Stimulated activated memory B cell treated with anti-CD40 and anti-IgM and Interleukin-4, amounts not matched to agents 10 μg/mL and 1 μg/mL and 100 μg/mL, for 72 hours (primary cell): ENCODE results near the gene REPIN1.

Experiments
- ATAC-seq: fragments of 150-1000 bp; cut with Tn5 transposase; 2 replicates; pipeline ENCODE4 v1.10.0; 2021
- H3K27ac Mint-ChIP-seq: one replicate; pipeline ENCODE4 v1.8.0; 2022; ENCODE audit warnings: mild to moderate bottlenecking, mixed read lengths
- H3K27me3 Mint-ChIP-seq: one replicate; pipeline ENCODE4 v1.8.0; 2022; ENCODE audit warnings: mixed read lengths
- H3K36me3 Mint-ChIP-seq: one replicate; pipeline ENCODE4 v1.8.0; 2022; ENCODE audit warnings: mixed read lengths
- H3K4me1 Mint-ChIP-seq: one replicate; pipeline ENCODE4 v1.8.0; 2022; ENCODE audit warnings: mixed read lengths
- H3K4me3 Mint-ChIP-seq: one replicate; pipeline ENCODE4 v1.8.0; 2022; ENCODE audit warnings: mild to moderate bottlenecking, moderate library complexity, mixed read lengths
- H3K9me3 Mint-ChIP-seq: one replicate; pipeline ENCODE4 v1.8.0; 2022; ENCODE audit warnings: mixed read lengths

REPIN1 gene

DNA sequence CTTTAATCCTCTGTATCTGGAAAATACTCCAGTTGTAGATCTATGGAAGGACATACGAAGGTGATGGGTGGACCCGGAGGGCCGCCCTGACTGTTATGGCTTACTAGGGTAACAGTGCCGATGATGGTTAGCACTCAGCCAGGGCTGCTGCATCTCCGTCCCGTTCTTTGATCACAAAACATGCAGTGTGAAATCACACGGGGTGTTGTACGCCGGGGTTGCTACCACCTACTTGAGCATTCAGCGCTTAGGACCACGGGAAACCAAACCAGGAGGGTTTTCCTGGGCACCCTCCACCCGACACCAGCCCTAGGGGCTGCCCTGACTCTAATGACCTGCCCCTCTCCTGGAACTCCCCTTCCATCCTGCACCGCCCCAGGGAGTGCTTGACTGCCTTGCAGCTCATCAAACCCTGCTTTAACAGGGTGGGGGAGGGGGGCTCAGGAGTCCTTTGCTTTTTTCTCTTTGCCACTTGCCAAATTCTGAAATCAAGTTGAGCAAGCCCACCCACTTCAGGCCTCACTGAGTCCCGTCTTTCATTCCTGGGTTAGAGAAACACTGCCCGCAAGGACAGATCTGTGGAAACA is 30.9 kb downstream of the REPIN1 start:
- Mint-ChIP-seq H3K36me3 (peaks cover 24% of the 10 kb centered on the region), H3K27me3 (no peaks in the 10 kb centered on the region), H3K4me1 (peaks cover 51% of the 10 kb centered on the region), H3K4me3 (no peak overlapping the region), H3K27ac (peak overlapping the region; percentile 93), H3K9me3 (no peaks in the 10 kb centered on the region)
- no peak for ATAC-seq

DNA sequence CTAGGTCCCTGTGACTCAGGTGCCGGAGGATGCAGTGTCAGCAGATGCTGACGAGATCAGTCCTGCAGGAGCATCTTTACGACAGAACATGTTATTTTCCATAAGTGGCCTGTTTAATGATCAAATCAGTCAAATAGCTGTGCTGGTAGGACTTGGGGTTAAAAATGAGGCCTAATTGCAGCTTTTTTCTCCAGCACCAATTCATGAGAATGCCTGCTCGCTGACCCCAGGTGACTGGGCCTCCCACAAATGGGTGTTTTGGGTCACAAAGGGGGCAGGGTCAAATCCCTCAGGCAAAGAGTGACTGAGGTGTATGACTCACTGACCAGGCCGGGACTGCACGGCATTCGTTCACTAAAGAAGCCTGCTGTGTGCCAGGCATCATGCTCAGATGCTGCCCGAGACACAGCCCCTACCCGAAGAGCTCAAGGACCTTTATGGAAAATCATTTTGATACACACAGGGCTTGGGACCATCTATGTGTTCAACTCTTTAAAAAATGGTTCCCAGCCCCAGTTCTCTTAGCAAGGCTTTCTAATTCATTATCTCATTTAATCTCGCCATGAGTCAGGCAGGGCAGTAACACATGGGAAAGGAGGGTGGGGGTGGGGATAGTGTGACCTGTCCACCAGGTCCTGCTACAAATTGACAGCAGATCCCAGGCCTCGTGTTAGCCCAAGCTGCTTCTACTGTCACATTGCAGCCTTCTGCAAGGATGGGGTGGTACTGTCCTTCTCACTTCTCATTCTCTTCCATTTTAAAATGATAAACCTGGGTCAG is 31.6 kb downstream of the REPIN1 start:
- H3K36me3 Mint-ChIP-seq = peaks cover 21% of the 10 kb centered on the region
- no peak overlapping the region for H3K4me3 Mint-ChIP-seq
- peak overlapping the region; percentile 93 for H3K27ac Mint-ChIP-seq
- H3K27me3 Mint-ChIP-seq = no peaks in the 10 kb centered on the region
- no peaks in the 10 kb centered on the region for H3K9me3 Mint-ChIP-seq
- peak; percentile 37 for ATAC-seq
- peaks cover 54% of the 10 kb centered on the region for H3K4me1 Mint-ChIP-seq

DNA sequence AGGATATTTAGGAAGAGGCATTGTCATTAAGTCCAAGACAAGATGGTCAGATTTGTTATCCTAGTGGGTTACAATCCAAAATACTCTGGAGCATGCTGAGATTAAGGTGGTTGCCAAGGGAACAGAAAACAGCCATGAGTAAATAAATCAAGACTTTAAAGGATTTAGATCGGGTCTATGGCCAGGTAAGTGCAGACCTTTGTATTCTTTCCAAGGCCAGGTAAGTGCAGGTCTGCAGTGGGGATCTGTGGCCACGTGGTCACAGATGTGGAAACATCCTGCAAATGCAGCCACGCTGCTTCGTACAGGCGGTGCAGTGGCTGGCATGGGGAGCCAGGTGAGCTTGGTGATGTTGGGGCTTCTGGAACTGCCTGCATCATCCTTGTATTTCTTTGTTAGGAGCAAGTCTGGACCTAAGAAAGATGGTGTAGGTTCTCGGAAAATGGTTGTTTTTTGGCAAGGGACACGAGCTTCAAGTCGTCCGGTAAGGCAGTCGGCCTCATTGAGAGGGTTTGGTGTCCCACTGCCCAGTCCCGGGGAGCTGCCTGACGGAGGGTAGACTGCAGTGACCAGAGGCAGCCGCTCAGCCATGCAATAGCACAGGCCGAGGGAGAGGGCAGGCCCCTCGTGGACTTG is 32.3 kb downstream of the REPIN1 start:
- H3K4me3 Mint-ChIP-seq = no peak overlapping the region
- peaks cover 59% of the 10 kb centered on the region for H3K4me1 Mint-ChIP-seq
- peaks cover 26% of the 10 kb centered on the region for H3K36me3 Mint-ChIP-seq
- H3K9me3 Mint-ChIP-seq = no peaks in the 10 kb centered on the region
- H3K27ac Mint-ChIP-seq = peak overlapping the region; percentile 93
- ATAC-seq = no peak
- no peaks in the 10 kb centered on the region for H3K27me3 Mint-ChIP-seq

DNA sequence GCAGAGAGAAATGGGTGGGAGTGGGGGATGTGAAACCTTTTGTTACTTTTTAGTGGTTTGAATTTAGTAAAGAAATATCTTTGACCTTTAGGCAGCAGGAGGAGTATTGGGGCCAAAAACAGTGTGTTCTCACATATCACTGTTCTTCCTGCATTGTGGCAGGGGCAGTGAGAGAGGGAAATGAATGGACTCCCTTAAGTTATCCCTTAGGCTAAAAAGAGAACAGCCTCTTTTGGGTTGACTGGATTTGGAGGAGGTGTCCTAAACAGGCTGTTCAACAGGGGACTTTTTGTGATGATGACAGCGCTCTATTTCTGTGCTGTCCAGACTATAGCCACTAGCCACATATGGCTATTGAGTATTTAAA is 32.8 kb downstream of the REPIN1 start:
- Mint-ChIP-seq H3K9me3 (no peaks in the 10 kb centered on the region), H3K4me3 (no peak overlapping the region), H3K27ac (peak overlapping the region; percentile 93), H3K4me1 (peaks cover 64% of the 10 kb centered on the region), H3K36me3 (peaks cover 23% of the 10 kb centered on the region), H3K27me3 (no peaks in the 10 kb centered on the region)
- ATAC-seq = peak; percentile 5

DNA sequence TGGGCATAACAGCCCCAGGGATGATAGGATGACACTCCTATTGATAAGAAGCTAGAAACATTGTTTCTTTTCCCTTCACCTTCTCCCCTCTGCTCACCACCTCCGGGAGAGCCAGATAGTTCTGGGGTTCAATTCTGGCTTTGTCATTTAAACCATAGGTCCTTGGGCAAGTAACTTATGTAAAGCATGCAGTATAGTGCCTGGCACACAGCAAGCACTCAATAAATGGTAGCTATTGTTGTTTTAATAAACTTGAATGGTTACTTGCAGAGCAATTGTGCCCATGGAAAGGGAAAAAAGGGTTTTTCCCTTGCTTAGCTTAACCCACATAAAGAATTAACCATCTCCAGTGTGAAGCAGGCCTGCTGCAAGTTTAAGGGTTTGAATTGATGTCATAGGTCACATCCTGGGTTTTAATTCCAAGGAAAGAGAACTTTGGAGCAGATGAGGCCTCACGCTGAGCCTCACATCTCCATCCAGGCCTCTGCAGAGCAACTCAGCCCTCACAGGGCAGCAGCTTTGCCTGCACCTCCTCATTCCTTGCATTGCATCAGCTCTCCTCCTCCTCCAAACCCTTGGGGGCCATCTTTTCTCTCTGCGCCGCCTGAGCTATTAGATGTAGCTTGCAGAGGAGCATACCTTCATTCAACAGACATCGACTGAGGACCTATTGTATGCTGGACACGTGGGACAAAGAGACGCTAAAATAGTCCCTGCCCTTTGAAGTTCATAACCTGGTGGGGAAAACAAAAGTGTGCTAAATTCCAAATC is 33.4 kb downstream of the REPIN1 start:
- H3K36me3 Mint-ChIP-seq = peaks cover 25% of the 10 kb centered on the region
- ATAC-seq = no peak
- no peak overlapping the region for H3K4me3 Mint-ChIP-seq
- no peaks in the 10 kb centered on the region for H3K27me3 Mint-ChIP-seq
- H3K4me1 Mint-ChIP-seq = peaks cover 68% of the 10 kb centered on the region
- H3K27ac Mint-ChIP-seq = peak overlapping the region; percentile 93
- H3K9me3 Mint-ChIP-seq = no peaks in the 10 kb centered on the region

DNA sequence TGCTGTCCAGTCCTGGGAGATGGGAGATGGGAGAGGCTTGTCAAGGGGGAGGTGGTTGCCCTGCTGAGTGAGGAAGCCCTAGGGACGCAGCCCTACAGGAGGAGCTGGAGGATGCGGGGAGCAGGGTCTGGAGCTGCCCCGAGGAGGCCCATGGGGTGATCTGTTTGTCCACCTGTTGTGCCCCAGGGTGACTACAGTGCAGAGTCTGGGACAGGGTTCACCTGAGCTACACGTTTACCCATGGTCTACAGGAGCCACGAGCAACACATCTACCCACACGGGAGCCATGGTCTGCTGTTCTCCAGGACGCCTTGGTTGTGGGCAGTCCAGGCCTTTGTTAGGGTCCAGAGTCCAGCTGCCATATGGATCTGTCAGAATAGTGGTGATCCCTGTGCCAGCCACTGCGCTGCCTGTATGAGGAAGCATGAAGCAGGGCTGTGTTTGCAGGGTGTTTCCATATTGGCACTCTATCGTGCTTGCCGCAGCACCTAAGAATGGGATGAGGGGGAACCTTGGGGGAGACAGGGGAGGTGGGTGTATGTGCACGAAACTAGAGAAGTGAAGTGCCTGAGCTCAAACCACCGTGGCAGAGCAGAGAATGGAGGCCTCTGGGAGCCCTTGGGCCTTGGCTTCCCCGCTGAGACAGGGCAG is 34.2 kb downstream of the REPIN1 start:
- H3K4me3 Mint-ChIP-seq = no peak overlapping the region
- no peaks in the 10 kb centered on the region for H3K9me3 Mint-ChIP-seq
- H3K27ac Mint-ChIP-seq = peak overlapping the region; percentile 93

DNA sequence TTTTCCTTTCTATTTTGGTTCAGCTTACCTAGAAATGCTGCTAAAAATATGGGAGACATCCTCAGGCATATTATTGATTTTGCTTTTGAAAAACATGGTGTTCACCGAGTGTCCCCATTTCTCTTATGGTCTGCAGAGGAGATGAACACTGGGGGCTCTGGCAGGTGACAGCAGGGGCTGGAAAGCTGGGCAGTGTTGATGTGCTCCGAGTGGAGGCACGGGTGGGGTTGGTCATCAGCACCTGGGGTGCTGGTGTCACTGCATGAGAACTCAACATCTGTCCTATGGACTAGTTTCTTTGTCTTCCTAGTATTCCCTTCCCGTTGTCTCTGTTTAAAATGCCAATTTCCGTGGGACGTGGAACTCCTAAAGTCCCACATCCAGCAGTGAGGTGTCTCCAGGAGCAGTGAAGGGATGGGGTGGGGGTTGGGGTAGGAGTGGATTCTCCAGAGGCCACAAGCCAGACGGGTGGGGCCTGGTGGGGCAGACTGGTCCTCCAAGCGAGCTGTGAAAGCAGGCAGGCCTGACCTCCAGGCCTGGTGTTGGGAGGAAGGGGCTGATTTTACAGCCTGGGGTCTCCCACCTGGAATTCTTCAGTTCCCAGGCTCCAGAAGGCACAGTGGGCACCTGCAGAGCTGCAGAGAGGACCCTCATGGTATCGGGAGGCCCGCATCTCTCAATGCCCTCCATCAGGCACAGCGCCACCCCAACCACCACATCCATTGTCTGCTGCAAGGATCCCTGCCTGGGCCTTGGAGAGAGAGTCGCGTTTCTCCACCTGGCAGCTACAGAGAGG is 35.0 kb downstream of the REPIN1 start:
- H3K27ac Mint-ChIP-seq = peak overlapping the region; percentile 93
- no peak for ATAC-seq
- peaks cover 24% of the 10 kb centered on the region for H3K36me3 Mint-ChIP-seq
- H3K9me3 Mint-ChIP-seq = no peaks in the 10 kb centered on the region
- H3K4me3 Mint-ChIP-seq = peak overlapping the region; percentile 91
- no peaks in the 10 kb centered on the region for H3K27me3 Mint-ChIP-seq
- peaks cover 76% of the 10 kb centered on the region for H3K4me1 Mint-ChIP-seq

More for the DNA sequence above, 34.2 kb downstream of the REPIN1 start:
- Mint-ChIP-seq H3K27me3 (no peaks in the 10 kb centered on the region), H3K4me1 (peaks cover 72% of the 10 kb centered on the region), H3K36me3 (peaks cover 28% of the 10 kb centered on the region)
- ATAC-seq = no peak

DNA sequence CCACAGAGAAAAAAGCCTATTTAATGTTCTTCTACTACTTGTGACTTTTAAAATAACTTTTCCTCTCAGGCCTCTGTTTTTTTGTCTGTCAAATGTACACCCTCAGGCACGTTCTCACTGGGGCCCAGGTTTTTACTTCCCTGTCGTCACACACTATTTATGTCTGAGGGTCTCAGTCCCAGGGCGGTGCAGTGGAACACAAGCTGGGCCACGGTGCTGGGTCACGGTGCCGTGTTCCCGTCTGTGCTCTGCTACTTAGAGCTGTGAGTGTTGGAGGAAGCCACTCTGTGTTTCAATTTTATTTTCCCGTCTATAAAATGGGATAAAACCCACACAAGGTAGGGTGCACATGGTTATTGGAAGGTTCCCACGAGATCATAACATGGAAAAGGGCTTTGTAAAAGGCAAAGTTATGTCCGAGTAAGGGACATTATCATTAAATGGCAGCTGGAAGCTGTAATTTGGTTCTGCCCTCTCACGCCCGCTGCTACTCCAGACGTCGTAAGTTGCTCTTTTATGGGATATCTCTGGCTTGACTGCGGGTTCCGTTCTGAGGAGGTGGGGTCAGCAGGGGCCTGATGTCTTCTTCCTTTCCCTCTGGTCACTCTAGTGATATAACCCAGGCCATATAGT is 35.7 kb downstream of the REPIN1 start:
- peaks cover 83% of the 10 kb centered on the region for H3K4me1 Mint-ChIP-seq
- ATAC-seq = no peak
- H3K36me3 Mint-ChIP-seq = peaks cover 24% of the 10 kb centered on the region
- peak overlapping the region; percentile 93 for H3K27ac Mint-ChIP-seq
- H3K4me3 Mint-ChIP-seq = peak overlapping the region; percentile 91
- H3K27me3 Mint-ChIP-seq = no peaks in the 10 kb centered on the region
- no peaks in the 10 kb centered on the region for H3K9me3 Mint-ChIP-seq

DNA sequence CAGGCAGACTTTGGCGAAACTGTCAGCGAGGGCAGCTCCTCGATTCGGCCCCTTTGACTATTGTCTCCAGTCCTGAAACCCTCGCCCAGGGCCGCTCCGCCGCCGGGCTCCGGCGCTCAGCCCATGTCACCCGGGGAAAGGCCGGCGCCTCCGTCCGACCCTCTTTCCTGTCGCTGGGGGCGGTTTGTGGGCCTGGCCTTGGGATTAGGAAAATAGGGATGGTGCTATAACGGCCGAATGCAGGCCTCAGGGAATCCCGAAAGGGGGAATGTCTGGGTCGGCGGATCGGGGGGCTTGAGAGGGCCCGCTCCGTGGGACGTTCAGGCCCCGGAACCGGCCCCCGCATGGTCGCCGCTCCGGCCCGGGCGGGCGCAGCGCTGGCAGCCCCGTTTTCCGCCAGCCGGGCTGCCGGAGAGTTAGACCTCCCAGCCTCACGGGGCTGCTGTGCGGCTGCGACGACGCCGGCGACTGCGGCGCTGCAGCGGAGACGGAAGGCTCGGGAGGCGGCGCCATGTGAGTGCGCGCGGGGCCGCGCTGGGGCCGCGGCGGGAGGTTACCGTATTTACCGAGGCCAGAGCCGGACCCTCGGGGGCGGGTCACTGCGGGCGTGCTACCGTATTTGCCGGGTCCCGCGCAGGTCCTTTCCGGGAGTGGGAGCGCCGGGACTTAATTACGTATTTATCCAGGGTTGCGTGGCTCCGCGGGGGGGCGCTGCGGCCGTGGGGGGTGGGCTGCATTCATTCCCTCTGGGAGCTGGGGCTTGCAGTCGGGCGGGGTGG is 36.4 kb downstream of the REPIN1 start:
- no peaks in the 10 kb centered on the region for H3K27me3 Mint-ChIP-seq
- peaks cover 28% of the 10 kb centered on the region for H3K36me3 Mint-ChIP-seq
- H3K4me3 Mint-ChIP-seq = peak overlapping the region; percentile 91
- H3K9me3 Mint-ChIP-seq = no peaks in the 10 kb centered on the region
- H3K27ac Mint-ChIP-seq = peak overlapping the region; percentile 93
- H3K4me1 Mint-ChIP-seq = peaks cover 83% of the 10 kb centered on the region
- ATAC-seq = peak; percentile 69

DNA sequence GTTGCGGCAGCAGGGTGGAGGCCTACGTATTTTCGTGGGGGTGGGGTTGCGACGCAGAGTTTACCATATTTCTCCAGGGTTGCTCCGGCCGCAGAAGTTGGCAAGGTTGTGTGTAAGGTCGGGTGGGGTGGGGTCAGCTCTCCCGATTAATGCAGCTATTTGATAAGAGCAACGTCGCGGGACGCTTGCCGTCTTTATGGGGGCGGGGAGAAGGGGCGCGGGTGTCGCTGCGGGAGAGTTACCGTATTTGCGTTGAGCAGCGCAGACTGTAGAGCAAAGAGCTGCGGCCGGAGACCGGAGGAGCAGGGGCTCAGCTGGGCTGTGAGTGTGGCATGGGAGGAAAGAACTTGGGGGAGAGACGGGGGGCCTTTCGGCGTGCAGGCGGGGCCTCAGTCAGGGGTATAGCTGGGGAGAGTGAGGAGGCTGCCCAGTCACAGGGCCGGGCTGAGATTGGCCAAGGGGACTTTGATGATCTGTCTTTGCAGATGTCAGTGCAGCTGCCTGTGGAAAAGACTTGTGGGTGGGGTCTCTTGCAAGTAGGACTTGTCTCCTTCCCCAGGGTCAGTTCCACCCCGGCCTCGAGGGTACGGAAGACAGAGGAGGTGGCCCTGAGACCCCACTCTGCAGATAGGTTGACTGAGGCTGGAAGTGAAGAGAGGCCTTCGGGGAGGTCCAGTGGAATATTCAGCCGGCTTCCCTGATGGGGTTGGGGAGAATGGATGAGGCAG is 37.1 kb downstream of the REPIN1 start:
- peaks cover 30% of the 10 kb centered on the region for H3K36me3 Mint-ChIP-seq
- H3K4me3 Mint-ChIP-seq = peak overlapping the region; percentile 91
- H3K9me3 Mint-ChIP-seq = no peaks in the 10 kb centered on the region
- H3K27ac Mint-ChIP-seq = peak overlapping the region; percentile 93
- H3K4me1 Mint-ChIP-seq = peaks cover 77% of the 10 kb centered on the region
- ATAC-seq = peak; percentile 7
- no peaks in the 10 kb centered on the region for H3K27me3 Mint-ChIP-seq

DNA sequence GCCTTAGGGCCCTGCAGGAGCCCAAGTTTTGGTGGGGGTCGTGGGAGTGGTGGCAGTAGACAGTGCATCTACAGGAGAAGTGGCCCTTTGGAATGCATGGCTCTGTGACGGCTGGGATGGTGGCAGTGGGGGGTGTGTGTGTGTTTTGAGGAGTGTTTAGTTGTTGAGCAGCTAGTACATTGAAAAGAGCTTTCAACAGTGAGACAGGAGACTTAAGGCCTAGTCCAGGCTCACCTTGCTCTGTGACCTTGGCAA is 37.6 kb downstream of the REPIN1 start:
- peaks cover 35% of the 10 kb centered on the region for H3K36me3 Mint-ChIP-seq
- H3K27me3 Mint-ChIP-seq = no peaks in the 10 kb centered on the region
- H3K4me1 Mint-ChIP-seq = peaks cover 77% of the 10 kb centered on the region
- ATAC-seq = no peak
- H3K4me3 Mint-ChIP-seq = peak overlapping the region; percentile 91
- no peaks in the 10 kb centered on the region for H3K9me3 Mint-ChIP-seq
- peak overlapping the region; percentile 93 for H3K27ac Mint-ChIP-seq

DNA sequence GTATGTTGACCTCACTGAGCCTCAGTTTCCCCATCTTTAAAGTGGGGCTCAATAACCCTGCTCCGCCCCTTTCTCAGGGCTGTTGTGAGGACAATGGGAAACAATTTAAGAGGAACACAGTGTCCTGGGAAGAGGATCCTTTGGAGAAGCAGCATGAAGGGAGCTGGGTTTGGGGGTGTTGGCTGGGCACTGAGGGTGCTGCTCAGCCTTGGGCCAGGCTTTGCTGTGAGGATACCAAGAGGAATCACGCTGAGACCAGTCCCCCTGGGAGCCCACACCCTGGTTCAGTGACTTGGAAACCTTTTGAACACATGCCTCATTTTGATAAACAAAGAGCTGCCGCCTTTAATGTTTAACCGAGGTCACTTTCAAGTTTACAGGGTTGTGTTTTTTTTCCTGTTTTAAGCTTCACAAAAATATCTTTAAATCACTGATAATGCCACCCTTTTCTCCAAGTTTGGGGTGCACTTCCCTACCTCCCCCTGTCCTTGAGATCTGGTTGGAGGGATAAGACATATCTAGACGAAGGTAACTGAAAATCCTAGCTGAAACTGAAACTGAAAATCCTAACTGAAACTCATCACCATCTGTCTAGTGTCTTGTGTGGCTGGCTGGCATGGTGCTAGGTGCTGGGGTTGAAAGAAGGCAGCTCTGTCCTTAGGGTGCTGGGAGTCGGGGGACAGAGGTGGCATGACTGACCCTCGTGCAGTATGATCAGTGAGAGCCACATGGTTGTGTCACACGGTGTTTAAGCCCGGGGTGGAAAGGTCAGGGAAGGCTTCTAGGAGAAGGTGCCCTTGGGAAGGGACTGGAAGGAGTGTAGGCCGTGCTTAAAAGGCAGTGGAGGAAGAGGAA is 38.2 kb downstream of the REPIN1 start:
- peak; percentile 66 for ATAC-seq
- Mint-ChIP-seq H3K27me3 (no peaks in the 10 kb centered on the region), H3K4me1 (peaks cover 71% of the 10 kb centered on the region)

More for the DNA sequence above, 38.2 kb downstream of the REPIN1 start:
- Mint-ChIP-seq H3K4me3 (peak overlapping the region; percentile 91), H3K36me3 (peaks cover 38% of the 10 kb centered on the region), H3K9me3 (no peaks in the 10 kb centered on the region), H3K27ac (peak overlapping the region; percentile 93)
